Activated effector memory CD4-positive, alpha-beta T cell treated with Interleukin-2 at 50 U/mL for 16 hours (primary cell): Measurements from ENCODE around the gene ZNF273.
"Not testable (repeated sequence)": the region's sequence is repeated elsewhere in the genome, so short reads cannot be mapped to it uniquely, and the experiment has no call there.

Experiments
- DNase-seq: peaks from one replicate; pipeline ENCODE4 v3.0.0-alpha.2; 2020

Gene ZNF273

DNA sequence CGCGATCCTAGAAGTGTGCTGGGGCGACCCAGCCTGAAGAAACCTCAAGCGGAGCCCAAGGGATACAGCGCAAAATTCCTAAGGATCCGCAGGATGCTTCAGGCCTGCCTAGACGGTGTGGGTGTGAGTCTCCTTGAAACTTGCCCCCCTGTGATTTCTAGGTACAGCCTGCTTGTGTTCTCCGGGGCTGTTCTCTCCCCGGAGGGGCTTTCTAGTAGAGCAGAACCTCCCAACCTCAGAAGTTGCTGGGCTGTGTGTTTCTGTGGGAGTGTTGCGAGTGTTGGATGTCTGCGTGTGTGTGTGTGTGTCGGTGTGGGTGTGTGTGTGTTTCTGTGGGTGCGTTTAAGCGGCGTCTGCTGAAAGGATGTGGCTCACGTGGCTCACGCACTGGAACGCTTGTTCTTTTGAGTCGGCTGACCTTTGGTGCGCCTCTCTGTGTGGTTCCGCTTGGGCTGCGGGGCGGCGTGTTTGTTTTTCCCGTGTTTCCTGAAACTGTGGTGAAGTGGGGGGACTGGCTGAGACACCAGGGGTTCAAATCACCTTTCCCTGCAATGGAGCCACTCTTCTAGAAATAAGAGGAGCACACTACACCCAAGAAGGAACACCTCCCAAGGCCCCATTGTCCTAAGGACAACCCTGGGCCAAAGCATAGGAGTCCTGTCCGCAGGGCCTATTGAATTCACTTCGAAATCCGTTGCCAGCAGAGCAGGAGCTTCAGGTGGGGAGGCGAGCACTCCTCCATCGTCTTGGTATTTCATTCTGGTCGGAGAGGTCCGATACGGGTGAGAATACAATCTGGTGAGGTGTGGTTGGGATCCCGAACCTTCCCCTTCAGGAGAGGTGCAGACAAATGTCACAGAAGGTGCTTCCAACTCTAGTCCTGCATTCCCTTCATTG is 25.1 kb upstream of the ZNF273 start:
- no peak for DNase-seq

DNA sequence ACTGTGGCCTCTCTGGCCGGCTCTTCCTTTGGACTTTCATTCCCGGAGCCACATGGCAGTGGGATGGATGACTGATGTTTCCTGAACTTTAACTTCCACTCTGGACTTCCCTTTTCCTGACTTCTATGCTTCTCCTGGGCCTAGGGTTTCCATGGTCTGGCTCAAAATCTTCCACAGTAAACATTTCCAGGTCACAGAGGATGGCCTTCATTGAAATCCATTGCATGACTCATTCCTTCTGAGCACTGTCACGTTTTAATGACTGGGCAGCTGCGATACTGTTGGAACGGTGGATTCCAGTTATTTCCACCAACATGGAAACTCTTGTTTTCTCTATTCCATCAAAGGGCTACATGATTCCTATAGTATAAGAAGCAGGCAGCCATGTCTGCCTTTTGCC is 24.4 kb upstream of the ZNF273 start:
- DNase-seq: no peak

- no peak for DNase-seq
Observed at GRCh38 chr7:64879086-64879730, 23.9 kb upstream of the ZNF273 start.

DNA sequence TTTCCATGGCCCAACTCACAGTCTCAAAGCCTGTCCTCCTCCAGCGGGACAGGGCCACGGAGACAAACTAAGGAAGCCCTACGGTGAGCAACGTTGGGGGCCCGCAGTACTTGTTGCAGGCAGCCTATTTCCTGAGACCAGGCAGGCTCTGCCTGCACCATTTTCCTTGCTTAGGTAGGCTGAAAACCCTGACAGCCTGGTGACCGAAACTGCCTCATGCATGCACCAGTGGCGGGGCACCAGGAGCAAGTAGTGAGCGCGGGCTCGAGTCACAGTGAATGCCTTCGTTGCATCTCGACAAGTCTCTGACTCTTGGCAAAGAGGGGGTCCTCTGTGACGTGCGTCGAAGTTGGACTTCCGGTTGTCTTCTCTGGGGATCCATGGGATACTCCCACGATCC is 23.3 kb upstream of the ZNF273 start:
- no peak for DNase-seq

- DNase-seq: no peak
Observed at GRCh38 chr7:64880322-64881297, 22.5 kb upstream of the ZNF273 start.

GRCh38 chr7:64881461-64882287 is 21.4 kb upstream of the ZNF273 start:
- no peak for DNase-seq

- no peak for DNase-seq
Observed at GRCh38 chr7:64882341-64883112, 20.5 kb upstream of the ZNF273 start.

DNA sequence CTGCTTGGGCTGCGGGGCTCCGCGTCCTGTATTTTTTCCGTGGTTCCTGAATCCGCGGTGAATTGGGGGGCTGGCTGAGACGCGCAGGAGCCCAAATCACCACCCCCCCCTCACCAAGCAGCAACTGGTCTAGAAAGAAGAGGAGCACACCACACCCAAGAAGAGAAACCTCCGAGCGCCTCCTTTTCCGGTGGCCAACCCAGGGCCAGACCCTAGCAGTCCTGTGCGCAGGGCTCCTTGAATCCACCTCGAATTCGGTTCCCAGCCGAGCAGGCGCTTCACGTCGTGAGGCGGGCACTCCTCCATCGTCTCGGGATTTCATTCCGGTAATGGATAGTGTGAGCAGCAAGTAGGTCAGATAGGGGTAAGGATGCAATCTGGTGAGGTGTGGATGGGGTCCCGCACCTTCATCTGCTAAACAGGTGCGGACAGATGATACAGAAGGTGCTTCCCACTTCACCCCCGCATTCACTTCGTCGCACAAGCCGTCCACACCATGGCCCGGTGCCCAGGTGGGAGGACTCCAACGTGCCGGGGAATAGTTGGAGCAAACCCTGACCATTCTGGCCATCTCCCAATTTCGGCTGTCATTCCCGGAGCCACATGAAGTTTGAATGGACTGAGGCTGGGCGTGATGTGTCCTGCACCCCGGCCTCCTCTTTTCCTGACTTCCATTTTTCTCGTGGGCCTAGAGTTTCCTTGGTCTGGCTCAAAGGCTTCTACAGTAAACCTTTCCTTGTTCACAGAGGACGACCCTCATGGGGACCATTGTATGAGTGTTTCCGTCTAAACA is 19.8 kb upstream of the ZNF273 start:
- DNase-seq: no peak

DNA sequence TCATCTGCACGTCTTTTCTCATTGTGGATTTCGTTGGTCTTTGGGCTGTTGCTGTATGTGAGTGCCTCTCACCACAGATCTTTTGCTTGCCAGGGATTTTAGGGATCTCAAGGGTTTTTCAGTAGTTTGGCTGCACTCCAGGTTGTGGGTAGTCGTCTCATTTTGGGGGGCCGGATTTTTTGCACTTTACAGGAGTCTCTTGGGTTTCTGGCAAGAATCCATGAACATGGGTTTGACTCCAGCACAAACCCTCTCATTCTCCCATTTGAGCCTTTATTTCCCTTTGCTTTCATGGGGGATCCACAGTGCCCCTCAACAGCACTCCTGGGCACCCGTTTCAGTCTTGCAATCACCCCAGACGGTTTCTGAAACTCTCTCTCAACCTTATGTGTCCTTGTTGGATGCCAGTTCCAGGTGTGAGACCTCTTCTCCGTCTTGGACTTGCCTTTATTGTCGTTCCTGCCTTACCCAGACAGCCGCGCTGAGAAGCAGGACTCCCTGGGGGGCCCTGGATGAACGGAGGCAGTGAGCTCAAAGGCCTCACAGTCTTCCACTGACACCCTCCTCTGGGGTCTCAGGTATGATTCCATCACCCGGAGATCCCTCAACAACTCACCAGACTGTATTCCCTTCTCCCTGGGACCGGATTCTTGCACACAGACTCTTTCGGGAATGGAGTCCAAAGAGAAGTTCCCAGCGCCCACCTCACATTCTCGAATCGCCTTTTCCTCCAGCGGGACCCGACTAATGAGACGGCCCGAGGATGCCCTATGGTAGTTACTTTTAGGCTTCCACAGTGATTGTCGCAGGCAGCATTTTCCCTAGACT is 18.8 kb upstream of the ZNF273 start:
- no peak for DNase-seq

- no peak for DNase-seq
Observed at GRCh38 chr7:64884913-64885370, 18.1 kb upstream of the ZNF273 start.

- DNase-seq: no peak
Observed at GRCh38 chr7:64885520-64886240, 17.4 kb upstream of the ZNF273 start.

- no peak for DNase-seq
Observed at GRCh38 chr7:64886956-64887545, 16.0 kb upstream of the ZNF273 start.

DNA sequence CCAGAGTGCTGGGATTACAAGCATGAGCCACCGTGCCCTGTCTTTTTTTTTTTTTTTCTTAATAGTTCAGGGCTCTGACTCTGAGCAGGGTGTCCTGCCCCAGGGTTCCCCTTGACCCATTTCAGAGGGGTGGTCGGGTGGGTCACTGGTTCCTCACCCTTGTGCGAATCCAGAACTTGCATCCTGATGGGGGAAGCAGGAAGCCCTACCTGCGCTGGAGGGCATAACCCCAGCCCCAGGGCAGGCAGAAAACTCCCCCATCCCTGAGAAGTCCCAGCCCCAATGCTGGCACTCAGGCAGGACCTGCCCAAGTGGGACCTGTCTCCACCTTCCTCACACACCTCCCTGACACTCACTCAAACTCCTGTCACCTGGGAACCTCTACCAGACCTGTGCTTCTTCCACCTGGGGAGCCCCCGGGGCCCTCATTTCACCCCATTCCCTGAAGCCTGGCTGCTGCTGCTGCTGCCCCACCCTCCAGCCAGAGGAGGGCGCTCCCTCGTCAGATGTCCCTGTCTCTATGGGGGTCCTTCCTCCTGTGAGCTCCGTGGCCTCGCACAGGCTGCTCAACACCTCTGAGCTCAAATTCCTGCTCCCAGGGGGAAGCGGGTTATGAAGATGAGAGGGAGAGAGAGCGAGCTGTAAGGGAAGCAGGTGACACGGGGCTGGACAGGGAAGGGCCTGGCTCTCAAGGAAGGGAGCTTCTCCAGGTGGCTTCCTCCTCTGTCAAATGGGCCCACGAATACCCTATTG is 15.1 kb upstream of the ZNF273 start:
- DNase-seq: no peak

- no peak for DNase-seq
Observed at GRCh38 chr7:64888561-64888900, 14.5 kb upstream of the ZNF273 start.

DNA sequence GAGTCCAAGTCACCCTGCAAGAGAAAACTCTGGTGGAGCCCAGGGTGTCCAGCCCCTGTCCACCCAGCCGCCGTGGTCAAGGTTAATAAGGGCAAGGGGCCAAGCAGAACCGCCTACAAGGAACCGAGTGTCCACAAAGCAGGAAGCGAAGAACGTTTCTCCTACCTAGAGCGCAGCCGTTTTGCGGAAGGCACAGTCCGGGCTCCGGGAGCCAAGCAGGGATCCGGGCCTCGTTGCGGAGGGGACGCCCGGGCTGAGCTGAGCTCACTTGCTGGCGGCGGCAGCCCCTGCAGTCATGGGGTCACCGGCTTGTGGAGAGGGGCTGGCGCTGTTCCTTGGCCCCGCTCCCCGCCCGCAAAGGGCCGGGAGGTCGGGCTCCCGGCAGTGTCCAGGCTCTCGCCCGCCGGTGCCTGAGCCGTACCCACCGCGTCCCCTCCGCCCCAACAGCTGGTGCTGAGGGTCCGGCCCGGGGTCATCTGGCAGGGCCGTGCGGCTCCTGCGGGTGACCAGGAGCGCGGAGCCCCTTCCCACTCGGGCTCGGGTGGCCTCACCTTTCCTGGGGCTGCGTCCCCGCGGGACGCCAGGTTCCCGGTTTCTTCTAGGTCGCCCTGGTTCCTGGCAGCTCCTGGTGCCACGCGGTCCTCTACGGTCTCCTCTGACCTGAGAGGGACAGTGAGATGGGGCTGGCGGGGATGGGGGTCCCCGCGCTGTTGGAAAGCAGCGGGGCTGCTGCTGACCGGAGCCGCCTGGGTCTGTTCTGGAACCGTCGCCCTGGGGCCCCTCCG is 14.0 kb upstream of the ZNF273 start:
- no peak for DNase-seq

DNA sequence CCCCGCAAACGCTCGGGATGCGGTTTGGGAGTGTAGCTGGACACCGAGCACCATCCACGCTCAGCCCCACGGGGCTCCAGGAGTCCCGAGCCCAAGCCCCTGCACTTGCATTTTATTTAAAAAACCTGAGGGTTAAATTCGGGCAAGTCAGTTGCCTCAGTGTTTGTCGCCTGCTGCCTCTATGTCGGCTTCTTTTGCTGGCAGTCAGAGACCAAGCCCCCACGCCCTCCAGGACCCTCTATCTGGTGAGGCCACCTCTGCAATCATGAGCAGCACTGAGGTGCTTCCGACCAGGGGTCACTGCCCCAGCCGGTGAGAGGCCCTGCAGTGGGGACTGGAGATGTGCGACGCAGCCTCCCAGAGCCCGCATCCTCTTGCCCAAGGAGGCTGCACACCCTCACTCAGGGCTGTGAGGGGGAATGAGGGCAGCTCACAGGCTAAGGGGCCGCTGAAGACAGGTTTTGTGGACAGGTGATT is 13.3 kb upstream of the ZNF273 start:
- no peak for DNase-seq

GRCh38 chr7:64890273-64890672 is 12.8 kb upstream of the ZNF273 start:
- DNase-seq: not testable (repeated sequence)
